Measurements from ENCODE around the gene MCF2L2. TPM values are rescaled to one million over a fixed set of nuclear protein-coding genes. Genes with fewer than 3 reads are reported as not detected.

The MCF2L2 gene
- total and polyA plus RNA-seq, 12 donors, result 6.5 to 62.7 (median 21.7) TPM

DNA sequence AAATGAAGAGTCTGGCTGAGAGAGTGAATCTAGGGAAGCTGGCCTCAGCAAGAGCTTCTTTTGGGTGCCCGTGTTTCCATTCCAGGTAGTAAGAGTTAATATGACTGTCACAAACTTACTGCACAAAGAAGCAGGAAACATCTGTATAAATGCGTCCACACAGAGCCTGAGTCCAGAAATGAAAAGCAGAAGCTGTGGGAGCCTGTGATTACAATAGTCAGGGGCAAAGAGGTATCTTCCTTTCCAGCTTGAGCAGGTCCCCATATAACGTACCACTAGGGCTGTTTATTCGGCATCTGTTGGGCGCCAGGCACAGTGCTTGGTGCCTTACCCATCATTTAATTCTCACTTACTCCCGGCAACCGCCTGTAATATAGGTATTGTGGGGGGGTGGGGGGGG, 215.9 kb downstream of the MCF2L2 start:
- Histone ChIP-seq H3K36me3 (replicated peaks in 1 of 2) (peaks cover 0 to 5% of the 10 kb centered on the region in 2 donors), H3K9me3 (replicated peaks in 1 of 3) (no peaks in the 10 kb centered on the region), H3K27ac (peak overlapping the region in 2 of 5 donors; percentile 66 to 75), H3K27me3 (no peaks in the 10 kb centered on the region), H3K4me1 (replicated peaks in 1 of 2) (peaks cover 0 to 13% of the 10 kb centered on the region in 2 donors), H3K4me3 (no peak overlapping the region)
- WGBS, 4 donors, result 64 to 70% (median 69%) methylated on average over 7 of the region's 7 CpGs
- peak in 1 of 7 donors; percentile 24 for DNase-seq
- no peak for TF ChIP-seq POLR2A (IDR thresholded peaks at IDR 0.05)
- TF ChIP-seq, protein P1, sequence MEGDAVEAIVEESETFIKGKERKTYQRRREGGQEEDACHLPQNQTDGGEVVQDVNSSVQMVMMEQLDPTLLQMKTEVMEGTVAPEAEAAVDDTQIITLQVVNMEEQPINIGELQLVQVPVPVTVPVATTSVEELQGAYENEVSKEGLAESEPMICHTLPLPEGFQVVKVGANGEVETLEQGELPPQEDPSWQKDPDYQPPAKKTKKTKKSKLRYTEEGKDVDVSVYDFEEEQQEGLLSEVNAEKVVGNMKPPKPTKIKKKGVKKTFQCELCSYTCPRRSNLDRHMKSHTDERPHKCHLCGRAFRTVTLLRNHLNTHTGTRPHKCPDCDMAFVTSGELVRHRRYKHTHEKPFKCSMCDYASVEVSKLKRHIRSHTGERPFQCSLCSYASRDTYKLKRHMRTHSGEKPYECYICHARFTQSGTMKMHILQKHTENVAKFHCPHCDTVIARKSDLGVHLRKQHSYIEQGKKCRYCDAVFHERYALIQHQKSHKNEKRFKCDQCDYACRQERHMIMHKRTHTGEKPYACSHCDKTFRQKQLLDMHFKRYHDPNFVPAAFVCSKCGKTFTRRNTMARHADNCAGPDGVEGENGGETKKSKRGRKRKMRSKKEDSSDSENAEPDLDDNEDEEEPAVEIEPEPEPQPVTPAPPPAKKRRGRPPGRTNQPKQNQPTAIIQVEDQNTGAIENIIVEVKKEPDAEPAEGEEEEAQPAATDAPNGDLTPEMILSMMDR (IDR thresholded peaks at IDR 0.05), result no peak
- intact Hi-C loops (cut with DNase I), result no loop called here

DNA sequence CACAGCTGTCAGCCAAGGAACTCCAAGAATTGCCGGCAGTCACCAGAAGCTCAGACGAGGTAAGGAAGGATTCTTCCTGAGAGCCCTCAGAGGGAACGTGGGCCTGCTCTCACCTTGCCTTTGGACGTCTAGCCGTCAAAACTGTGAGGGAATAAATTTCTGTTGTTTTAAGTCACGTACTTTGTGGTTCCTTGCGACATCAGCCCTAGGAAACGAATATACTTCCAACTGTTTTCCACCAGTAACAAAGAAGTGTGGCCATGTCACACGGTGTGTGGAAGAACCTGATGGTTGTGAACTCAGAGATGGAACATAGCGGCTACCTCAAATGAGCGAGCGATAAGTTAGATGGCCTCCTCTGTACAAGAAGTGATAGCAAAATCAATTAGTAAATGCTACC, 216.3 kb downstream of the MCF2L2 start:
- Histone ChIP-seq H3K27me3 (no peaks in the 10 kb centered on the region), H3K9me3 (replicated peaks in 1 of 3) (no peaks in the 10 kb centered on the region), H3K4me1 (replicated peaks in 1 of 2) (peaks cover 0 to 13% of the 10 kb centered on the region in 2 donors), H3K36me3 (replicated peaks in 1 of 2) (peaks cover 0 to 5% of the 10 kb centered on the region in 2 donors), H3K27ac (peak overlapping the region in 3 of 5 donors; percentile 49 to 75 (median 66)), H3K4me3 (no peak overlapping the region)
- WGBS, 4 donors, result 72 to 82% (median 77%) methylated on average over 12 of the region's 12 CpGs
- DNase-seq, result no peak
- TF ChIP-seq POLR2A (IDR thresholded peaks at IDR 0.05), result no peak
- TF ChIP-seq, protein P1 (IDR thresholded peaks at IDR 0.05), result no peak
- intact Hi-C loops (cut with DNase I), result no loop called here

DNA sequence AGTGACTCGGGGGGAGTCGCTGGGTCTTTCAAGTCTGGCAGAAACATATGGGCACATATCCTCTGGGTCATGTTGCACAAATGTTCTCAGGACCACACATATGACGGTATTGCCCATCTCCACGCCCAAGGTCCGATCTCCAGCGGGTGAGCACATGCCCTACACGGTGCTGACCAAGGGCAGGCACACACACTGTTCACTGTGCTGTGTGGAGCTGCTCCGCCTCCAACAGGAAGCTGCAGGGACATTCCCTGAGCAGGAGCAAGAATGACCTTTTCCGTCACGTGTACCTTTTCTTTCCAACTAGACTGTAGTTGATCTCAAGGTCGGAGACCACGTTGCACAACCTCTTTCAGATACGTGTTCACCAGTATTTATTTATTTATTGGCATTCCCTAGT, 217.1 kb downstream of the MCF2L2 start:
- Histone ChIP-seq H3K4me3 (no peak overlapping the region), H3K4me1 (replicated peaks in 1 of 2) (peaks cover 0 to 13% of the 10 kb centered on the region in 2 donors), H3K27ac (peak overlapping the region in 3 of 5 donors; percentile 13 to 75 (median 66)), H3K9me3 (replicated peaks in 1 of 3) (no peaks in the 10 kb centered on the region), H3K36me3 (replicated peaks in 1 of 2) (peaks cover 0 to 5% of the 10 kb centered on the region in 2 donors), H3K27me3 (no peaks in the 10 kb centered on the region)
- peak; percentile 69 to 92 (median 89) for DNase-seq
- WGBS, 4 donors, result 37 to 43% (median 38%) methylated on average over 6 to 13 of the region's 13 CpGs
- intact Hi-C loops (cut with DNase I), result no loop called here
- peak in 1 of 2 donors; percentile 11 for TF ChIP-seq POLR2A (IDR thresholded peaks at IDR 0.05)
- TF ChIP-seq, protein P1 (IDR thresholded peaks at IDR 0.05), result peak in 4 of 6 experiments; percentile 24 to 35 (median 28)

DNA sequence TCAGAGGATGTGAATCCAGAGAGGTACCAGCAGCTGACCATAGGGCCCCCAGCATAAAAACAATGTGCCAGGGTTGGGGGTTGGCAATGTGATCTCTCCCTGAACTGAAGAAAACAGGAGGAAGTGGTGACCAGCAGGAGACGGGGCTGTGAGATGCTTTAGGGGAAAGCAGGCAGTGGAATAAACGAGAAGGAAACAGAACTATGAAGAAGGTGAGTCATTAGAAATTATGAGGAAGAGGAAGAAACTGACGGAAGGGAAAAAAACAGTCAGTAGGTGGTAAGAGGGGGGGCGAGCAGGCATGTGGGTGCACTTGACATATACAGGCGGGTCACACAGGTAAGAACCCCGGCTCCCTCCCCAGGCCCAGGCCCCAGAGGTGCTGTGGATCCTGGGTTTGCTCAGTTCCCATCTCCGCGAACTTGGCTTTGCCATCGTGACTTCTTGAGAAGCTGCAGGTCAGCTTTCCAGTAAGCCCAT, 217.5 kb downstream of the MCF2L2 start:
- H3K4me3 ChIP-seq, result no peak overlapping the region
- intact Hi-C loops (cut with DNase I), result no loop called here
- TF ChIP-seq, protein P1 (IDR thresholded peaks at IDR 0.05), result no peak
- TF ChIP-seq POLR2A (IDR thresholded peaks at IDR 0.05), result no peak
- no peaks in the 10 kb centered on the region for H3K9me3 ChIP-seq (replicated peaks in 1 of 3)
- peaks cover 0 to 5% of the 10 kb centered on the region in 2 donors for H3K36me3 ChIP-seq (replicated peaks in 1 of 2)
- H3K4me1 ChIP-seq (replicated peaks in 1 of 2), result peaks cover 0 to 13% of the 10 kb centered on the region in 2 donors
- DNase-seq, result peak in 6 of 7 donors; percentile 27 to 67 (median 34)
- H3K27me3 ChIP-seq, result no peaks in the 10 kb centered on the region
- peak overlapping the region in 3 of 5 donors; percentile 13 to 75 (median 66) for H3K27ac ChIP-seq
- WGBS, 4 donors, result 60 to 68% (median 65%) methylated on average over 9 of the region's 9 CpGs
